ENCODE results near the gene PADI6.
A peak's percentile ranks its signal among the peaks of the same experiment; 100 is the strongest.

Gene PADI6

GRCh38 chr1:17434016-17434415 is 62.0 kb downstream of the PADI6 start:
- Histone ChIP-seq H3K4me2 (ENCODE audit: low read length) (peak overlapping the region; percentile 48), H3K79me2 (ENCODE audit: control insufficient read depth, insufficient read depth, low read length) (peaks cover 91% of the 10 kb centered on the region), H3K36me3 (ENCODE audit: control insufficient read depth, insufficient read depth, low read length) (peaks cover 8% of the 10 kb centered on the region), H3K4ac (ENCODE audit: low read depth, low read length) (no peak overlapping the region), H4K8ac (ENCODE audit: low read depth, low read length) (no peak overlapping the region), H3K27ac (ENCODE audit: low read depth, low read length) (peak overlapping the region; percentile 74), H2BK5ac (ENCODE audit: low read length) (peak overlapping the region; percentile 43), H3K9ac (ENCODE audit: low read length) (peak overlapping the region; percentile 20), H3K56ac (ENCODE audit: low read length) (peak overlapping the region; percentile 62), H2BK15ac (replicated peaks; ENCODE audit: low read depth) (no peak overlapping the region), H4K5ac (ENCODE audit: low read length) (no peak overlapping the region), H3K27me3 (ENCODE audit: insufficient read depth, low read length, poor library complexity) (no peaks in the 10 kb centered on the region), H2AK5ac (ENCODE audit: low read length) (no peak overlapping the region), H3K79me1 (ENCODE audit: low read length) (peaks cover 8% of the 10 kb centered on the region), H2BK120ac (ENCODE audit: low read depth, low read length) (no peak overlapping the region), H3K4me1 (ENCODE audit: control insufficient read depth, low read depth, low read length) (peaks cover 27% of the 10 kb centered on the region), H3K18ac (ENCODE audit: low read length) (peak overlapping the region; percentile 45), H3K23ac (ENCODE audit: low read length) (no peak overlapping the region), H3K4me3 (ENCODE audit: low read length) (no peak overlapping the region)
- no CpG with 5 or more reads among the region's 3 CpGs for WGBS (ENCODE audit: extremely low coverage, insufficient coverage, low lambda C conversion rate)
- peak; percentile 90 for DNase-seq

- H3K79me1 ChIP-seq (ENCODE audit: low read length), result peaks cover 4% of the 10 kb centered on the region
- no peak overlapping the region for H2AK5ac ChIP-seq (ENCODE audit: low read length)
- H4K8ac ChIP-seq (ENCODE audit: low read depth, low read length), result no peak overlapping the region
- H3K4me3 ChIP-seq (ENCODE audit: low read length), result no peak overlapping the region
- DNase-seq, result peak; percentile 80
- H3K56ac ChIP-seq (ENCODE audit: low read length), result peak overlapping the region; percentile 50
- no CpG with 5 or more reads among the region's 9 CpGs for WGBS (ENCODE audit: extremely low coverage, insufficient coverage, low lambda C conversion rate)
- peak overlapping the region; percentile 58 for H3K27ac ChIP-seq (ENCODE audit: low read depth, low read length)
- H3K79me2 ChIP-seq (ENCODE audit: control insufficient read depth, insufficient read depth, low read length), result peaks cover 88% of the 10 kb centered on the region
- no peaks in the 10 kb centered on the region for H3K27me3 ChIP-seq (ENCODE audit: insufficient read depth, low read length, poor library complexity)
- no peak overlapping the region for H3K4ac ChIP-seq (ENCODE audit: low read depth, low read length)
- no peak overlapping the region for H2BK120ac ChIP-seq (ENCODE audit: low read depth, low read length)
- peaks cover 25% of the 10 kb centered on the region for H3K4me1 ChIP-seq (ENCODE audit: control insufficient read depth, low read depth, low read length)
- no peak overlapping the region for H3K23ac ChIP-seq (ENCODE audit: low read length)
- H2BK5ac ChIP-seq (ENCODE audit: low read length), result peak overlapping the region; percentile 48
- no peak overlapping the region for H3K4me2 ChIP-seq (ENCODE audit: low read length)
- H3K9ac ChIP-seq (ENCODE audit: low read length), result no peak overlapping the region
- H2BK15ac ChIP-seq (replicated peaks; ENCODE audit: low read depth), result no peak overlapping the region
- no peak overlapping the region for H4K5ac ChIP-seq (ENCODE audit: low read length)
- H3K18ac ChIP-seq (ENCODE audit: low read length), result no peak overlapping the region
- H3K36me3 ChIP-seq (ENCODE audit: control insufficient read depth, insufficient read depth, low read length), result peaks cover 6% of the 10 kb centered on the region
These were observed 62.6 kb downstream of the PADI6 start for GRCh38 chr1:17434601-17435000.

DNA sequence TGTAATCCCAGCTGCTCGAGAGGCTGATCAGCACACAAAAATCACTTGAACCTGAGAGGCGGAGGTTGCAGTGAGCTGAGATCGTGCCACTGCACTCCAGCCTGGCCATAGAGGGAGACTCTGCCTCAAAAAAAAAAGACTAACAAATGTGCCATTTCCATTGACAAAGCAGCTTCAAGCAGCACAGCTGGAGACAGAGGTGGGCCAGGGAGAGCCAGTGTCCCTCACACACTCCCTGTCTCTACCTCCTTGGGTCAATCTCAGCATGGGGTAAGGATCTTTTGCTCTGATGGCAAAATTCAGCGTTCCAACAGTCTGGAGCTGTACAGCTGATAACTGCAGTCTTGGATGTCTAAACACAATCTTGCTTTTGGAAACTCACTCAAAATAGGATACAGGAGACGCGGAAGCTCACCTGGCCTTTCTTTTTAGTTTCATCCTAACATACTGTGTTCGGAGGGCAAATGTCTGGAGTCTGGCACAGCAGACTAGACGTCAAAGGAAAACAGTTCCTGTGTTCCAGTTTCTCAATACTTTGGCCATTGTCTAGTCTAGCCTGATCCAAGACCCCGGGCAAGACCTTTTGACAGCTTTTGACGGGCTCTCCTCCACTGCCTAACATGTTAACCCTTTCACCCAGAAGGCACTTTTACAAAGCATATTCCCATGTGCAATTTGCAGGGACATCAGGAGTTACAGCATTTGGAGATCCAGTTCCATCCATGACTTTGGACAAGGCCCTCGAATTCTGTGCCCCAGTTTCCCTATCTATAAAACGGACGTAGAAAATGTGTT is 64.6 kb downstream of the PADI6 start:
- WGBS (ENCODE audit: extremely low coverage, insufficient coverage, low lambda C conversion rate), result no CpG with 5 or more reads among the region's 13 CpGs
- Histone ChIP-seq H3K9ac (ENCODE audit: low read length) (peak overlapping the region; percentile 88), H3K4me3 (ENCODE audit: low read length) (peak overlapping the region; percentile 76), H2BK120ac (ENCODE audit: low read depth, low read length) (no peak overlapping the region), H3K23ac (ENCODE audit: low read length) (peak overlapping the region; percentile 83), H3K4ac (ENCODE audit: low read depth, low read length) (peak overlapping the region; percentile 75), H2BK15ac (replicated peaks; ENCODE audit: low read depth) (no peak overlapping the region), H3K36me3 (ENCODE audit: control insufficient read depth, insufficient read depth, low read length) (peaks cover 6% of the 10 kb centered on the region), H3K4me1 (ENCODE audit: control insufficient read depth, low read depth, low read length) (peaks cover 31% of the 10 kb centered on the region), H2AK5ac (ENCODE audit: low read length) (no peak overlapping the region), H3K18ac (ENCODE audit: low read length) (peak overlapping the region; percentile 76), H3K79me1 (ENCODE audit: low read length) (peaks cover 2% of the 10 kb centered on the region), H3K27ac (ENCODE audit: low read depth, low read length) (no peak overlapping the region), H4K8ac (ENCODE audit: low read depth, low read length) (no peak overlapping the region), H4K5ac (ENCODE audit: low read length) (no peak overlapping the region), H3K79me2 (ENCODE audit: control insufficient read depth, insufficient read depth, low read length) (peaks cover 72% of the 10 kb centered on the region), H3K56ac (ENCODE audit: low read length) (peak overlapping the region; percentile 91), H3K4me2 (ENCODE audit: low read length) (peak overlapping the region; percentile 97), H2BK5ac (ENCODE audit: low read length) (peak overlapping the region; percentile 24), H3K27me3 (ENCODE audit: insufficient read depth, low read length, poor library complexity) (no peaks in the 10 kb centered on the region)
- no peak for DNase-seq

DNA sequence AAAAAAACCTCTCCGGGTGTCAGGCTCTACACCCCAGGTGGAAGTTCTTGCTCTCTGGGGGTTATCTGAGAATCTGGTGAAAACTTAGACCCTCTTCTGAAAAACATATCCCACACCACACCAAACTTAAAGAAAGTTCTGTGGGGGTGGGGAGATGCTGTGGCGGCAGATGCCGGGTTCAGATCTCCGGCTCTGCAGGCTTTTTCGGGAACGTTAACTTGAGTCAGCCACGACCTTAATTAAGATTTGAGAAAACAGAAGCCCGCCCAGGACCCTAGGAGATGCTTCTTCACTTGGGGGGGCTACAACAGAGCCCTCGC is 65.2 kb downstream of the PADI6 start:
- Histone ChIP-seq H3K4ac (ENCODE audit: low read depth, low read length) (peak overlapping the region; percentile 75), H3K36me3 (ENCODE audit: control insufficient read depth, insufficient read depth, low read length) (peaks cover 5% of the 10 kb centered on the region), H3K23ac (ENCODE audit: low read length) (peak overlapping the region; percentile 83), H4K5ac (ENCODE audit: low read length) (no peak overlapping the region), H3K4me1 (ENCODE audit: control insufficient read depth, low read depth, low read length) (peaks cover 32% of the 10 kb centered on the region), H4K8ac (ENCODE audit: low read depth, low read length) (peak overlapping the region; percentile 39), H3K79me1 (ENCODE audit: low read length) (peaks cover 2% of the 10 kb centered on the region), H3K79me2 (ENCODE audit: control insufficient read depth, insufficient read depth, low read length) (peaks cover 66% of the 10 kb centered on the region), H3K27ac (ENCODE audit: low read depth, low read length) (peak overlapping the region; percentile 47), H3K4me3 (ENCODE audit: low read length) (peak overlapping the region; percentile 76), H2BK15ac (replicated peaks; ENCODE audit: low read depth) (no peak overlapping the region), H2AK5ac (ENCODE audit: low read length) (no peak overlapping the region), H3K56ac (ENCODE audit: low read length) (peak overlapping the region; percentile 91), H2BK120ac (ENCODE audit: low read depth, low read length) (no peak overlapping the region), H3K18ac (ENCODE audit: low read length) (peak overlapping the region; percentile 76), H3K9ac (ENCODE audit: low read length) (peak overlapping the region; percentile 88), H3K4me2 (ENCODE audit: low read length) (peak overlapping the region; percentile 97), H3K27me3 (ENCODE audit: insufficient read depth, low read length, poor library complexity) (no peaks in the 10 kb centered on the region), H2BK5ac (ENCODE audit: low read length) (peak overlapping the region; percentile 24)
- DNase-seq, result no peak
- WGBS (ENCODE audit: extremely low coverage, insufficient coverage, low lambda C conversion rate), result no CpG with 5 or more reads among the region's 9 CpGs

- H3K18ac ChIP-seq (ENCODE audit: low read length), result peak overlapping the region; percentile 98
- peak overlapping the region; percentile 96 for H3K56ac ChIP-seq (ENCODE audit: low read length)
- peak overlapping the region; percentile 83 for H2BK5ac ChIP-seq (ENCODE audit: low read length)
- peak overlapping the region; percentile 59 for H3K23ac ChIP-seq (ENCODE audit: low read length)
- H3K9ac ChIP-seq (ENCODE audit: low read length), result peak overlapping the region; percentile 96
- H2AK5ac ChIP-seq (ENCODE audit: low read length), result no peak overlapping the region
- peak overlapping the region; percentile 97 for H3K4me2 ChIP-seq (ENCODE audit: low read length)
- no peak overlapping the region for H4K5ac ChIP-seq (ENCODE audit: low read length)
- peaks cover 31% of the 10 kb centered on the region for H3K4me1 ChIP-seq (ENCODE audit: control insufficient read depth, low read depth, low read length)
- peak overlapping the region; percentile 100 for H3K4ac ChIP-seq (ENCODE audit: low read depth, low read length)
- H3K79me2 ChIP-seq (ENCODE audit: control insufficient read depth, insufficient read depth, low read length), result peaks cover 61% of the 10 kb centered on the region
- WGBS (ENCODE audit: extremely low coverage, insufficient coverage, low lambda C conversion rate), result no CpG with 5 or more reads among the region's 115 CpGs
- peak overlapping the region; percentile 98 for H3K27ac ChIP-seq (ENCODE audit: low read depth, low read length)
- peak overlapping the region; percentile 82 for H2BK120ac ChIP-seq (ENCODE audit: low read depth, low read length)
- peaks cover 2% of the 10 kb centered on the region for H3K36me3 ChIP-seq (ENCODE audit: control insufficient read depth, insufficient read depth, low read length)
- DNase-seq, result peak; percentile 50
- no peaks in the 10 kb centered on the region for H3K79me1 ChIP-seq (ENCODE audit: low read length)
- H3K27me3 ChIP-seq (ENCODE audit: insufficient read depth, low read length, poor library complexity), result no peaks in the 10 kb centered on the region
- H4K8ac ChIP-seq (ENCODE audit: low read depth, low read length), result peak overlapping the region; percentile 39
- H3K4me3 ChIP-seq (ENCODE audit: low read length), result peak overlapping the region; percentile 90
- no peak overlapping the region for H2BK15ac ChIP-seq (replicated peaks; ENCODE audit: low read depth)
These were observed 65.8 kb downstream of the PADI6 start for GRCh38 chr1:17437580-17438317.

Measured in mesendoderm (in vitro differentiated cells).